Measurements from ENCODE around the gene CCDC154. TPM values are rescaled to one million over a fixed set of nuclear protein-coding genes. Genes with fewer than 3 reads are reported as not detected.

Gene CCDC154
- total and polyA plus RNA-seq, 9 of the 15 experiments (the other 6 are each of a cell fraction or from before 2014, with no cell fraction given) = 0.15 to 1.4 (median 0.20) TPM; not detected in 5

- TF ChIP-seq SAP30 (IDR thresholded peaks at IDR 0.05; ENCODE audit: borderline replicate concordance, insufficient read depth, low read depth, low read length, poor library complexity, severe bottlenecking) (peak; percentile 90), MTA2 (IDR thresholded peaks at IDR 0.05; ENCODE audit: low read depth) (no peak), ZMIZ1 (IDR thresholded peaks at IDR 0.05; ENCODE audit: low read depth in 2 of 2, low read length in 2 of 2) (no peak), GATA2 (CRISPR knock-in tag; IDR thresholded peaks at IDR 0.05) (no peak), RHOXF2B (CRISPR knock-in tag; conservative IDR thresholded peaks at IDR 0.05) (no peak), ZNF77 (CRISPR knock-in tag; IDR thresholded peaks at IDR 0.05) (no peak), TCF7 (IDR thresholded peaks at IDR 0.05; ENCODE audit: borderline replicate concordance) (no peak), SRSF3 (IDR thresholded peaks at IDR 0.05; ENCODE audit: insufficient read depth, low read length) (no peak), BRF1 (IDR thresholded peaks at IDR 0.05; ENCODE audit: borderline replicate concordance, extremely low read depth, insufficient read length) (no peak), PRDM10 (IDR thresholded peaks at IDR 0.05; ENCODE audit: partially characterized antibody) (peak; percentile 11), USF2 (CRISPR knock-in tag; IDR thresholded peaks at IDR 0.05) (peak; percentile 99), SMARCB1 (IDR thresholded peaks at IDR 0.05; ENCODE audit: insufficient read length, low read depth) (no peak)
- TF ChIP-seq, protein P1, sequence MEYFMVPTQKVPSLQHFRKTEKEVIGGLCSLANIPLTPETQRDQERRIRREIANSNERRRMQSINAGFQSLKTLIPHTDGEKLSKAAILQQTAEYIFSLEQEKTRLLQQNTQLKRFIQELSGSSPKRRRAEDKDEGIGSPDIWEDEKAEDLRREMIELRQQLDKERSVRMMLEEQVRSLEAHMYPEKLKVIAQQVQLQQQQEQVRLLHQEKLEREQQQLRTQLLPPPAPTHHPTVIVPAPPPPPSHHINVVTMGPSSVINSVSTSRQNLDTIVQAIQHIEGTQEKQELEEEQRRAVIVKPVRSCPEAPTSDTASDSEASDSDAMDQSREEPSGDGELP (CRISPR knock-in tag; IDR thresholded peaks at IDR 0.05; ENCODE audit: borderline replicate concordance) = peak; percentile 86
- TF ChIP-seq, protein P2, sequence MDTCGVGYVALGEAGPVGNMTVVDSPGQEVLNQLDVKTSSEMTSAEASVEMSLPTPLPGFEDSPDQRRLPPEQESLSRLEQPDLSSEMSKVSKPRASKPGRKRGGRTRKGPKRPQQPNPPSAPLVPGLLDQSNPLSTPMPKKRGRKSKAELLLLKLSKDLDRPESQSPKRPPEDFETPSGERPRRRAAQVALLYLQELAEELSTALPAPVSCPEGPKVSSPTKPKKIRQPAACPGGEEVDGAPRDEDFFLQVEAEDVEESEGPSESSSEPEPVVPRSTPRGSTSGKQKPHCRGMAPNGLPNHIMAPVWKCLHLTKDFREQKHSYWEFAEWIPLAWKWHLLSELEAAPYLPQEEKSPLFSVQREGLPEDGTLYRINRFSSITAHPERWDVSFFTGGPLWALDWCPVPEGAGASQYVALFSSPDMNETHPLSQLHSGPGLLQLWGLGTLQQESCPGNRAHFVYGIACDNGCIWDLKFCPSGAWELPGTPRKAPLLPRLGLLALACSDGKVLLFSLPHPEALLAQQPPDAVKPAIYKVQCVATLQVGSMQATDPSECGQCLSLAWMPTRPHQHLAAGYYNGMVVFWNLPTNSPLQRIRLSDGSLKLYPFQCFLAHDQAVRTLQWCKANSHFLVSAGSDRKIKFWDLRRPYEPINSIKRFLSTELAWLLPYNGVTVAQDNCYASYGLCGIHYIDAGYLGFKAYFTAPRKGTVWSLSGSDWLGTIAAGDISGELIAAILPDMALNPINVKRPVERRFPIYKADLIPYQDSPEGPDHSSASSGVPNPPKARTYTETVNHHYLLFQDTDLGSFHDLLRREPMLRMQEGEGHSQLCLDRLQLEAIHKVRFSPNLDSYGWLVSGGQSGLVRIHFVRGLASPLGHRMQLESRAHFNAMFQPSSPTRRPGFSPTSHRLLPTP (IDR thresholded peaks at IDR 0.05; ENCODE audit: borderline replicate concordance, extremely low read depth, insufficient read length) = no peak
Measured at GRCh38 chr16:1474796-1475551, 30.6 kb upstream of the CCDC154 start, which contains the start of gene CLCN7 (continued).
